Right atrium auricular region (tissue), 2 donors: ENCODE measurements around the gene LMTK2. TPM values are rescaled to one million over a fixed set of nuclear protein-coding genes. Genes with fewer than 3 reads are reported as not detected.
"Not testable (repeated sequence)": the region's sequence is repeated elsewhere in the genome, so short reads cannot be mapped to it uniquely, and the experiment has no call there.

Source experiments
- DNase-seq: peaks from one replicate; pipeline ENCODE4 v3.0.0-alpha.2; 2019; ENCODE audit warnings: low spot score
- H3K27ac ChIP-seq, 2 donors: fragments of 200-600 bp; sonication (generic); 1 replicate in 1 of 2; 2 replicates in 1 of 2; pipeline ENCODE4 v1.5.1; 2016 to 2019
- H3K27me3 ChIP-seq, 2 donors: fragments of 200-600 bp; sonication (generic); one replicate each; pipeline versions ENCODE4 v1.5.1 to v1.6.0; 2017 to 2019
- H3K36me3 ChIP-seq: fragments of 200-600 bp; sonication (generic); one replicate; pipeline ENCODE4 v1.5.1; 2016
- H3K4me1 ChIP-seq, 2 donors: fragments of 200-600 bp; sonication (generic); one replicate each; pipeline versions ENCODE4 v1.5.1 to v1.6.0; 2017 to 2019
- H3K4me3 ChIP-seq, 2 donors: fragments of 200-600 bp; sonication (generic); 1 replicate in 1 of 2; 2 replicates in 1 of 2; pipeline ENCODE4 v1.5.1; 2017 to 2019; ENCODE audit warnings: mild to moderate bottlenecking in 1 of 2, moderate library complexity in 1 of 2
- H3K9me3 ChIP-seq, 2 donors: fragments of 200-600 bp; sonication (generic); one replicate each; pipeline ENCODE4 v1.5.1; 2019
- CTCF ChIP-seq, 2 donors: fragments of 200-600 bp; sonication (generic); IDR thresholded peaks; one replicate each; pipeline ENCODE4 v1.5.1; 2019; ENCODE audit warnings: antibody characterized with exemption in 2 of 2
- total RNA-seq, 2 donors: library from RNA; depleted of rRNA; stranded (reverse); fragments of >200 nt; gene quantifications; one replicate each; pipeline ENCODE4 v1.1.0, GENCODE V29; 2016

LMTK2 gene
- total RNA-seq, 2 donors from 2014 or later: 39.2 to 54.1 TPM

- peak overlapping the region; percentile 4 to 52 for H3K27ac ChIP-seq
- no peak for DNase-seq
- no peak for TF ChIP-seq CTCF (IDR thresholded peaks at IDR 0.05)
- no peak overlapping the region for H3K4me3 ChIP-seq
- H3K9me3 ChIP-seq: no peaks in the 10 kb centered on the region
- peaks cover 0 to 39% of the 10 kb centered on the region in 2 donors for H3K4me1 ChIP-seq
- H3K36me3 ChIP-seq: no peaks in the 10 kb centered on the region
- no peaks in the 10 kb centered on the region for H3K27me3 ChIP-seq
Observed at GRCh38 chr7:98116656-98117461, 10.2 kb downstream of the LMTK2 start.

- Histone ChIP-seq H3K9me3 (no peaks in the 10 kb centered on the region), H3K27ac (peak overlapping the region; percentile 69 to 85), H3K4me3 (no peak overlapping the region), H3K27me3 (no peaks in the 10 kb centered on the region), H3K36me3 (no peaks in the 10 kb centered on the region), H3K4me1 (peaks cover 0 to 55% of the 10 kb centered on the region in 2 donors)
- DNase-seq: no peak
- no peak for TF ChIP-seq CTCF (IDR thresholded peaks at IDR 0.05)
Observed at GRCh38 chr7:98119256-98119918, 12.7 kb downstream of the LMTK2 start.

- Histone ChIP-seq H3K27ac (peak overlapping the region; percentile 69 to 85), H3K4me3 (no peak overlapping the region), H3K4me1 (peaks cover 0 to 61% of the 10 kb centered on the region in 2 donors), H3K27me3 (no peaks in the 10 kb centered on the region), H3K9me3 (no peaks in the 10 kb centered on the region), H3K36me3 (no peaks in the 10 kb centered on the region)
- no peak for DNase-seq
- no peak for TF ChIP-seq CTCF (IDR thresholded peaks at IDR 0.05)
Observed at GRCh38 chr7:98120559-98120958, 13.9 kb downstream of the LMTK2 start.

- not testable (repeated sequence) for H3K27me3 ChIP-seq, H3K36me3 ChIP-seq, H3K9me3 ChIP-seq, H3K4me3 ChIP-seq, DNase-seq
- Histone ChIP-seq H3K27ac (peak overlapping the region; percentile 69 to 85), H3K4me1 (peaks cover 0 to 67% of the 10 kb centered on the region in 2 donors)
Observed at GRCh38 chr7:98121388-98121787, 14.7 kb downstream of the LMTK2 start.

GRCh38 chr7:98123365-98123696, 16.7 kb downstream of the LMTK2 start:
- no peaks in the 10 kb centered on the region for H3K9me3 ChIP-seq
- no peak for DNase-seq
- H3K36me3 ChIP-seq: no peaks in the 10 kb centered on the region
- no peak for TF ChIP-seq CTCF (IDR thresholded peaks at IDR 0.05)
- H3K4me3 ChIP-seq: no peak overlapping the region
- H3K4me1 ChIP-seq: peaks cover 0 to 66% of the 10 kb centered on the region in 2 donors
- H3K27ac ChIP-seq: peak overlapping the region in 1 of 2 donors; percentile 8
- no peaks in the 10 kb centered on the region for H3K27me3 ChIP-seq

GRCh38 chr7:98125759-98126158, 19.1 kb downstream of the LMTK2 start:
- DNase-seq: no peak
- Histone ChIP-seq H3K9me3 (no peaks in the 10 kb centered on the region), H3K36me3 (no peaks in the 10 kb centered on the region), H3K4me3 (no peak overlapping the region), H3K4me1 (peaks cover 0 to 53% of the 10 kb centered on the region in 2 donors), H3K27me3 (no peaks in the 10 kb centered on the region), H3K27ac (peak overlapping the region; percentile 41 to 77)
- TF ChIP-seq CTCF (IDR thresholded peaks at IDR 0.05): no peak
